Neural crest cell (in vitro differentiated cells): ENCODE results near the gene ADPRM. TPM values are rescaled to one million over a fixed set of nuclear protein-coding genes. Genes with fewer than 3 reads are reported as not detected.

Experiments
- DNase-seq: peaks from one replicate; pipeline ENCODE4 v3.0.0; 2021; ENCODE audit warnings: low read depth, mixed read lengths, low spot score
- H3K27ac Mint-ChIP-seq: one replicate; pipeline ENCODE4 v1.8.0; 2021; ENCODE audit warnings: mild to moderate bottlenecking, mixed read lengths; ENCODE audit not compliant: unreplicated experiment
- H3K27me3 Mint-ChIP-seq: 2 replicates; pipeline ENCODE4 v1.8.0; 2021; ENCODE audit warnings: low read depth, mild to moderate bottlenecking, mixed read lengths
- H3K36me3 Mint-ChIP-seq: 2 replicates; pipeline ENCODE4 v1.8.0; 2021; ENCODE audit warnings: low read depth, mild to moderate bottlenecking, mixed read lengths
- H3K4me1 Mint-ChIP-seq: 2 replicates; pipeline ENCODE4 v1.8.0; 2021; ENCODE audit warnings: mixed read lengths
- H3K4me3 Mint-ChIP-seq: one replicate; pipeline ENCODE4 v1.8.0; 2021; ENCODE audit warnings: mild to moderate bottlenecking, mixed read lengths
- H3K9me3 Mint-ChIP-seq: 2 replicates; pipeline ENCODE4 v1.8.0; 2021; ENCODE audit warnings: mixed read lengths
- total RNA-seq: library from RNA; stranded (reverse); gene quantifications from 2 replicates; pipeline ENCODE4 v1.2.1, GENCODE V29; 2021
- TF ChIP-seq, protein P1 (sequence below): fragments of 200-600 bp; sonication (generic); conservative IDR thresholded peaks from 2 replicates; pipeline ENCODE4 v1.5.0; 2021; ENCODE audit warnings: antibody characterized with exemption, mild to moderate bottlenecking

Gene ADPRM
- total RNA-seq, 1 donor from 2014 or later, result 9.8 TPM

DNA sequence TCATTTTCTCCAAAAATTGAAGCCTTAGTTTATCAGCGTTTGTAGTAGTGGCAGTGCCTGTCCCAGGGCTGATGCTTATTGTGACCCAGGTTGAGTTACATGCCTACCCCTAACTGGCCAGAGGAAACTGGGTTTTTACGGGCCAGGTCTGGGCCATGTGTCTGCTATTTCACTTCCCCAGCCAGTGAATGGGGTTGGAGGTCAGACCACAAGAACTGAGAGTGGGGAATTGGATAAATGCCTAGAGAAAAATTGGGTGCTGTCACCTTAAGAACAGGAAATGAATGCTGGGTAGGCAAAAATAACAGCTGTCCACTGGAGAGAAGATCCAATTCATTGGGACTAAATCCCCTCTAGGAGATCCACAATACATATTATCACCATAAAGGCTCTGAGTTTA, 5.2 kb downstream of the ADPRM start:
- no peak overlapping the region for H3K4me3 Mint-ChIP-seq
- TF ChIP-seq, protein P1, sequence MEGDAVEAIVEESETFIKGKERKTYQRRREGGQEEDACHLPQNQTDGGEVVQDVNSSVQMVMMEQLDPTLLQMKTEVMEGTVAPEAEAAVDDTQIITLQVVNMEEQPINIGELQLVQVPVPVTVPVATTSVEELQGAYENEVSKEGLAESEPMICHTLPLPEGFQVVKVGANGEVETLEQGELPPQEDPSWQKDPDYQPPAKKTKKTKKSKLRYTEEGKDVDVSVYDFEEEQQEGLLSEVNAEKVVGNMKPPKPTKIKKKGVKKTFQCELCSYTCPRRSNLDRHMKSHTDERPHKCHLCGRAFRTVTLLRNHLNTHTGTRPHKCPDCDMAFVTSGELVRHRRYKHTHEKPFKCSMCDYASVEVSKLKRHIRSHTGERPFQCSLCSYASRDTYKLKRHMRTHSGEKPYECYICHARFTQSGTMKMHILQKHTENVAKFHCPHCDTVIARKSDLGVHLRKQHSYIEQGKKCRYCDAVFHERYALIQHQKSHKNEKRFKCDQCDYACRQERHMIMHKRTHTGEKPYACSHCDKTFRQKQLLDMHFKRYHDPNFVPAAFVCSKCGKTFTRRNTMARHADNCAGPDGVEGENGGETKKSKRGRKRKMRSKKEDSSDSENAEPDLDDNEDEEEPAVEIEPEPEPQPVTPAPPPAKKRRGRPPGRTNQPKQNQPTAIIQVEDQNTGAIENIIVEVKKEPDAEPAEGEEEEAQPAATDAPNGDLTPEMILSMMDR, result no peak
- H3K4me1 Mint-ChIP-seq, result peaks cover 25% of the 10 kb centered on the region
- no peak overlapping the region for H3K27ac Mint-ChIP-seq
- no peaks in the 10 kb centered on the region for H3K9me3 Mint-ChIP-seq
- H3K27me3 Mint-ChIP-seq, result no peaks in the 10 kb centered on the region
- peaks cover 3% of the 10 kb centered on the region for H3K36me3 Mint-ChIP-seq
- DNase-seq, result no peak

DNA sequence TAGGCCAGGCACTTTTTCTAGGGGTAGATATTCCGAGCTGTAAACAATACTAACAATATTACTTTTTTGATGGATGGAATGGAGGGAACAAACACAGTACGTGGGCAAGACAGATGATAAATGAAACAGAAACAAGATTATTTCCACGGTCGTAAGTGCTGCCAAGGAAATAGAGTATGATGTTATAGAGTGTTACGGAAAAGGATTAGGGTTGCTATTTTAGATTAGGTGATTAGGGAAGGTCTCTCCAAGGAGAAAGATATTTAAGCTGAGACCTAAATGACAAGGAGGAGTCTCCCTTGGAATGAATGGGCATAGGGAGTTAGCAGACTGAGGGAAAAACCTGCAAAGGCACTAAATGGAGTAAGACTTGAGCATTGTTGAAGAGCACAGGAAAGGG, 8.3 kb downstream of the ADPRM start:
- Mint-ChIP-seq H3K36me3 (peaks cover 7% of the 10 kb centered on the region), H3K27ac (no peak overlapping the region), H3K4me1 (peaks cover 8% of the 10 kb centered on the region), H3K4me3 (no peak overlapping the region), H3K27me3 (no peaks in the 10 kb centered on the region), H3K9me3 (no peaks in the 10 kb centered on the region)
- DNase-seq, result no peak
- TF ChIP-seq, protein P1, result no peak

DNA sequence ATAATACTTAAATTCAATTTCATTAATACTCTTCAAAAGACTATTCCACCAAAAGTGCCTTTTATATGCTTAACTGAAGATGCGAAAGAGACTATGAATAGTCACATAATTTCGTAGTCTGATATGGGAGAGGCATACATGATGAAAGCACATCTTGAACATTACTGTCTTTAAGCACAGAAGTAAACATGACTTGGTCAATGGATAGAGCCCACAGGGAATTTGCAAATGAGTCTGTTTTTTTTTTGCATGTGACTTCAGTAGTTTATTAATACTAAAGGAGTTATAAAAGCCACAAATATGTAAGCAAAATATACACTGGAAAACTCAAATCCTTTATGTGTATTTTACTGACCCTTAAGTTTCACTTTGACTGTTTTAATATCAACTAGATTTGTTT, 15.9 kb downstream of the ADPRM start:
- Mint-ChIP-seq H3K27me3 (no peaks in the 10 kb centered on the region), H3K36me3 (peaks cover 8% of the 10 kb centered on the region), H3K4me1 (no peaks in the 10 kb centered on the region), H3K4me3 (no peak overlapping the region), H3K9me3 (no peaks in the 10 kb centered on the region), H3K27ac (no peak overlapping the region)
- TF ChIP-seq, protein P1, result no peak
- DNase-seq, result no peak

DNA sequence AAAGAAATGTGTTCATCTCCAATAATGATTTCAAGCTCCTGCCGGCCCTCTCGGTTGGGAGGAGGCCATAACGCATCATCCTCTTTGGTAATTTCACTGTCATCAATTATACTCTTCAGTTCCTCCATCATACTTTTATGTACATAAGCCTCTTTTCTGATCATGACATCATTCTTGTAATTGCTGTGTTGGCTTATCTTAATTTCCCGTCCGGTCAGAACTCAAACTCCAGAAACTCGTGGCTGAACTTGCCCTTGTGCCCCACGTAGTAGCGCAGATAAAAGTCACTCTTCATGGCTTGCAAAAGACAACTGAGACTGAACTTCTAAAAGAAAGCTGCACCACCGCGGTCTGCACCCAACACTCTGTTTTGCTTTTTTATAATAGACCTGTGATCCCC, 18.8 kb downstream of the ADPRM start:
- Mint-ChIP-seq H3K36me3 (peaks cover 4% of the 10 kb centered on the region), H3K27ac (no peak overlapping the region), H3K27me3 (no peaks in the 10 kb centered on the region), H3K4me1 (no peaks in the 10 kb centered on the region), H3K4me3 (no peak overlapping the region), H3K9me3 (no peaks in the 10 kb centered on the region)
- TF ChIP-seq, protein P1, result no peak
- DNase-seq, result no peak

DNA sequence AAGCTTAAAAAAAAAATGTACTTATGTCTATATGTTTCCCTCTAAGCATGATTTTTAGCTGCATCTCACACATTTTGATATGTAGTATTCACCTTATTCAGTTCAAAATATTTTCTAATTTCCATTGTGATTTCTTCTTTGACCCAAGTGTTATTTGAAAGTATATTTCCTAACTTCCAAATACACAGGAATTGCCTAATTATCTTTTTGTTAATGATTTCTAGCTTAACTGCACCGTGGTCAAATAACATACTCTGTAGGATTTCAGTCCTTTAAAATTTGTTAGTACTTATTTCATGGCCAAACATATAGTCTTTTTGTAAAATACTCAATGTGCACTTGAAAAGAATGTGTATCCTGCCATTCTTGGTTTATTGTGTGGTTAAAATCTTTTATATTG, 21.2 kb downstream of the ADPRM start:
- H3K27me3 Mint-ChIP-seq, result no peaks in the 10 kb centered on the region
- DNase-seq, result no peak
- TF ChIP-seq, protein P1, result no peak
- H3K4me1 Mint-ChIP-seq, result no peaks in the 10 kb centered on the region
- no peaks in the 10 kb centered on the region for H3K36me3 Mint-ChIP-seq
- H3K4me3 Mint-ChIP-seq, result no peak overlapping the region
- no peak overlapping the region for H3K27ac Mint-ChIP-seq
- no peaks in the 10 kb centered on the region for H3K9me3 Mint-ChIP-seq
